K562 (cell line): Measurements from ENCODE around the gene SLC2A6. TPM values are rescaled to one million over a fixed set of nuclear protein-coding genes. Genes with fewer than 3 reads are reported as not detected.

Experiments used
- CSDE1 ChIP-seq, 2 experiments: fragments of 450-650 bp; IDR thresholded peaks; 2 replicates each; pipeline ENCODE4 v1.6.1; 2016; ENCODE audit warnings: mild to moderate bottlenecking in 1 of 2
- ESRRB ChIP-seq: fragments of 250-450 bp; sonication (Bioruptor Pico); IDR thresholded peaks from 2 replicates; pipeline ENCODE4 v1.5.0; 2020; ENCODE audit warnings: mild to moderate bottlenecking, moderate library complexity, borderline replicate concordance
- FOSL1 ChIP-seq: fragments of 200-800 bp; sonication (Bioruptor generic); conservative IDR thresholded peaks from 2 replicates; pipeline ENCODE4 v1.6.1; 2016; ENCODE audit warnings: missing genetic modification characterization, missing compliant biosample characterization
- MEF2D ChIP-seq: conservative IDR thresholded peaks from 2 replicates; pipeline ENCODE4 v1.6.1; 2016; ENCODE audit warnings: low read depth, missing genetic modification characterization, missing compliant biosample characterization
- MIER1 ChIP-seq: fragments of 450-650 bp; IDR thresholded peaks from 2 replicates; pipeline ENCODE4 v1.6.1; 2016; ENCODE audit warnings: antibody characterized with exemption, mild to moderate bottlenecking, low read depth
- NCOA6 ChIP-seq: fragments of 450-650 bp; IDR thresholded peaks from 2 replicates; pipeline ENCODE4 v1.6.1; 2017; ENCODE audit warnings: mild to moderate bottlenecking
- NFIC ChIP-seq: fragments of 450-650 bp; IDR thresholded peaks from 2 replicates; pipeline ENCODE4 v1.6.1; 2017; ENCODE audit warnings: mild to moderate bottlenecking, inconsistent platforms
- NR2F6 ChIP-seq: fragments of 450-650 bp; formaldehyde crosslinking; IDR thresholded peaks from 2 replicates; pipeline ENCODE4 v1.4.0; 2020; ENCODE audit warnings: mild to moderate bottlenecking
- POLR2G ChIP-seq: fragments of 200-400 bp; formaldehyde crosslinking; IDR thresholded peaks from 2 replicates; pipeline ENCODE4 v1.6.1; 2017; ENCODE audit warnings: low read depth, mild to moderate bottlenecking, antibody characterized with exemption, low read length, moderate library complexity
- PTTG1 ChIP-seq: fragments of 450-650 bp; IDR thresholded peaks from 2 replicates; pipeline ENCODE4 v1.6.1; 2016; ENCODE audit warnings: low read depth, mild to moderate bottlenecking, missing genetic modification characterization, missing compliant biosample characterization
- PURB ChIP-seq: sonication (generic); formaldehyde crosslinking; IDR thresholded peaks from 2 replicates; pipeline ENCODE4 v1.9.0; 2021; ENCODE audit warnings: low read depth, mild to moderate bottlenecking, missing genetic modification reagents
- SAFB ChIP-seq: fragments of 200-400 bp; formaldehyde crosslinking; IDR thresholded peaks from 2 replicates; pipeline ENCODE4 v1.6.1; 2017; ENCODE audit warnings: low read depth, low read length, borderline replicate concordance
- SP1 ChIP-seq: sonication (generic); formaldehyde crosslinking; IDR thresholded peaks from 2 replicates; pipeline ENCODE4 v1.8.1; 2022; ENCODE audit warnings: mild to moderate bottlenecking, missing genetic modification reagents
- TAF9B ChIP-seq: fragments of 450-650 bp; IDR thresholded peaks from 2 replicates; pipeline ENCODE4 v1.6.1; 2018; ENCODE audit warnings: mild to moderate bottlenecking; ENCODE audit not compliant: partially characterized antibody
- USF2 ChIP-seq: sonication (generic); formaldehyde crosslinking; IDR thresholded peaks from 2 replicates; pipeline ENCODE4 v1.5.0; 2020; ENCODE audit warnings: missing genetic modification reagents
- ZBTB34 ChIP-seq: fragments of 250-450 bp; sonication (Bioruptor Pico); IDR thresholded peaks from 2 replicates; pipeline ENCODE4 v1.8.0; 2021; ENCODE audit warnings: mild to moderate bottlenecking, moderate library complexity
- ZFP36 ChIP-seq: fragments of 150-350 bp; IDR thresholded peaks from 2 replicates; pipeline ENCODE4 v1.6.1; 2018; ENCODE audit warnings: low read length, low read depth; ENCODE audit not compliant: partially characterized antibody
- ZFX ChIP-seq: sonication (generic); formaldehyde crosslinking; IDR thresholded peaks from 2 replicates; pipeline ENCODE4 v1.8.0; 2022; ENCODE audit warnings: mild to moderate bottlenecking, missing genetic modification reagents, moderate library complexity
- ZNF583 ChIP-seq: fragments of 250-450 bp; sonication (Bioruptor Pico); IDR thresholded peaks from 2 replicates; pipeline ENCODE4 v1.4.0; 2020
- polyA plus RNA-seq, 8 experiments: library from polyadenylated mRNA; depleted of rRNA in 4 of 8; stranded (reverse) in 5 of 8; unstranded in 3 of 8; fragments of >200 nt; fragmentation: Nextera tagmentation in 2 of 8; fragmentation: Illumina TruSeq in 1 of 8; extraction: Ambion mirVana in 2 of 8; extraction: Trizol in 1 of 8; gene quantifications; 2 replicates each; pipeline versions ENCODE4 v1.2.1 to v1.2.3, GENCODE V29; 2011 to 2014; ENCODE audit warnings: inconsistent platforms in 1 of 8, missing spikeins in 1 of 8
- total RNA-seq, 7 experiments: library from RNA; depleted of rRNA in 6 of 7; stranded (reverse); fragments of >200 nt in 6 of 7; fragmentation: Illumina TruSeq in 2 of 7; extraction: Trizol in 2 of 7; gene quantifications; 2 replicates each; pipeline versions ENCODE4 v1.2.1 to v1.2.3, GENCODE V29; 2011 to 2021; ENCODE audit warnings: low replicate concordance in 1 of 7
- TF ChIP-seq, protein P1 (sequence below), 2 experiments: IDR thresholded peaks; 2 replicates each; pipeline ENCODE4 v1.6.1; 2011; ENCODE audit warnings: borderline replicate concordance in 1 of 2, control low read depth in 1 of 2, low read depth in 1 of 2, low read length in 1 of 2, mild to moderate bottlenecking in 1 of 2, mixed read lengths in 1 of 2, moderate library complexity in 1 of 2; ENCODE audit not compliant: insufficient read depth in 1 of 2, insufficient read length in 1 of 2, poor library complexity in 1 of 2, severe bottlenecking in 1 of 2; ENCODE audit errors: extremely low read depth in 1 of 2
- TF ChIP-seq, protein P2 (sequence below): sonication (generic); formaldehyde crosslinking; IDR thresholded peaks from 2 replicates; pipeline ENCODE4 v1.8.1; 2023; ENCODE audit warnings: mild to moderate bottlenecking, missing genetic modification reagents
- TF ChIP-seq, protein P3 (sequence below): fragments of 250-450 bp; sonication (Bioruptor Pico); IDR thresholded peaks from 2 replicates; pipeline ENCODE4 v1.8.0; 2022; ENCODE audit warnings: moderate library complexity, mild to moderate bottlenecking, inconsistent platforms

The SLC2A6 gene
- total and polyA plus RNA-seq, 9 of the 15 experiments (the other 6 are each of a cell fraction or from before 2014, with no cell fraction given) = 0.04 to 0.38 (median 0.09) TPM; not detected in 3

DNA sequence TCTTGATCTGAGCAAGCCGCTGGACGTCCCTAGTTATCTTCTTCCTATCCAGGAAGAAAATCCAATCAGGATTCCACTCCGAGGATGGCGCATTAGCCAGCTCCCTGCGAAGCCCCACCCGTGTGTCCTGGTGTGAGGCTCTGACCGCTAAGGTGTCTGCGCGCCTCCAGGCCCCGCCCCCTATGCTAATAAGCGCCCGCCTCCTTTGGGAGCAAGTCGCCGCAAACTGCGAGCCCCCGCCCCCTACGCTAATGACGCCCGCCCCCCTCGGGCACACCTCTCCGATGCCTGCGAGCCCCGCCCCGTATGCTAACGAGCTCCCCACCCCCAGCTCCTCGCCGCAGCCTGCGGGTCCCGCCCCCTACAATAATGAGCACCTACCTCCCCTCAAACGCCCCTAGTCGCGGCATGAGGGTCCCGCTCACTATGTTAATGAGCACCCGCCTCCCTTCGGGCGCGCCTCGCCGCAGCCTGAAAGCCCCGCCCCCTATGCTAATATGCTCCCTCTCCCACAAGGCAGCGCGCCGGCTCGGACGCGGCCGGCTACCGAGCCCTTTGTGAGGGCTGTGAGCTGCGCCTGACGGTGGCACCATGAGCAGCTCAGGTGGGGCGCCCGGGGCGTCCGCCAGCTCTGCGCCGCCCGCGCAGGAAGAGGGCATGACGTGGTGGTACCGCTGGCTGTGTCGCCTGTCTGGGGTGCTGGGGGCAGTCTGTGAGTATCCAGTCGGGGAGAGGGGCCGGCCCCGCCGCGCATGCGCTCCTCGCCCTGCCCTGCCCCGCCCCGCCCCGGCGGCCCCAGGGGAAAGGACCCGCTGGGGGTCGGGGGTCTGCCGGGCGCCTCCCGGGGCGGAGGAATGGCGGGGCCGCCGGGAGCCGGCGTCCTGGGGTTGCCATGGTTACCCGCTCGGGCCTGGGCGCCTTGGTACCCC, 19.2 kb downstream of the SLC2A6 start, which contains the start of gene CACFD1 (continued):
- peak; percentile 78 for TF ChIP-seq POLR2G
- peak; percentile 44 for TF ChIP-seq NFIC
- TF ChIP-seq ZNF583 (CRISPR knock-in tag) = 0 out of 2 replicates have a peak, but pooled peaks have one; percentile 44
- TF ChIP-seq, protein P1, sequence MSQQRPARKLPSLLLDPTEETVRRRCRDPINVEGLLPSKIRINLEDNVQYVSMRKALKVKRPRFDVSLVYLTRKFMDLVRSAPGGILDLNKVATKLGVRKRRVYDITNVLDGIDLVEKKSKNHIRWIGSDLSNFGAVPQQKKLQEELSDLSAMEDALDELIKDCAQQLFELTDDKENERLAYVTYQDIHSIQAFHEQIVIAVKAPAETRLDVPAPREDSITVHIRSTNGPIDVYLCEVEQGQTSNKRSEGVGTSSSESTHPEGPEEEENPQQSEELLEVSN (IDR thresholded peaks at IDR 0.05; ENCODE audit: borderline replicate concordance in 1 of 2, extremely low read depth in 1 of 2, insufficient read depth in 1 of 2, insufficient read length in 1 of 2, low read depth in 1 of 2, low read length in 1 of 2, poor library complexity in 1 of 2, severe bottlenecking in 1 of 2) = peak in 1 of 2 experiments; percentile 23
- peak; percentile 81 for TF ChIP-seq SP1 (CRISPR knock-in tag)
- TF ChIP-seq FOSL1 = no peak
- no peak for TF ChIP-seq SAFB
- TF ChIP-seq USF2 = no peak
- no peak for TF ChIP-seq ESRRB
- no peak for TF ChIP-seq PURB (CRISPR knock-in tag)
- no peak for TF ChIP-seq MIER1
- no peak for TF ChIP-seq PTTG1
- no peak for TF ChIP-seq TAF9B
- no peak for TF ChIP-seq MEF2D (tag)
- no peak for TF ChIP-seq ZFP36
- no peak for TF ChIP-seq ZBTB34 (CRISPR knock-in tag)
- peak; percentile 37 for TF ChIP-seq ZFX (CRISPR knock-in tag)
- TF ChIP-seq NR2F6 (CRISPR knock-in tag) = no peak
- no peak for TF ChIP-seq CSDE1 (IDR thresholded peaks at IDR 0.05)
- peak; percentile 74; the same call in 1 of the 2 replicates for TF ChIP-seq NCOA6
- TF ChIP-seq, protein P2, sequence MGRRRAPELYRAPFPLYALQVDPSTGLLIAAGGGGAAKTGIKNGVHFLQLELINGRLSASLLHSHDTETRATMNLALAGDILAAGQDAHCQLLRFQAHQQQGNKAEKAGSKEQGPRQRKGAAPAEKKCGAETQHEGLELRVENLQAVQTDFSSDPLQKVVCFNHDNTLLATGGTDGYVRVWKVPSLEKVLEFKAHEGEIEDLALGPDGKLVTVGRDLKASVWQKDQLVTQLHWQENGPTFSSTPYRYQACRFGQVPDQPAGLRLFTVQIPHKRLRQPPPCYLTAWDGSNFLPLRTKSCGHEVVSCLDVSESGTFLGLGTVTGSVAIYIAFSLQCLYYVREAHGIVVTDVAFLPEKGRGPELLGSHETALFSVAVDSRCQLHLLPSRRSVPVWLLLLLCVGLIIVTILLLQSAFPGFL (CRISPR knock-in tag) = no peak
- TF ChIP-seq, protein P3, sequence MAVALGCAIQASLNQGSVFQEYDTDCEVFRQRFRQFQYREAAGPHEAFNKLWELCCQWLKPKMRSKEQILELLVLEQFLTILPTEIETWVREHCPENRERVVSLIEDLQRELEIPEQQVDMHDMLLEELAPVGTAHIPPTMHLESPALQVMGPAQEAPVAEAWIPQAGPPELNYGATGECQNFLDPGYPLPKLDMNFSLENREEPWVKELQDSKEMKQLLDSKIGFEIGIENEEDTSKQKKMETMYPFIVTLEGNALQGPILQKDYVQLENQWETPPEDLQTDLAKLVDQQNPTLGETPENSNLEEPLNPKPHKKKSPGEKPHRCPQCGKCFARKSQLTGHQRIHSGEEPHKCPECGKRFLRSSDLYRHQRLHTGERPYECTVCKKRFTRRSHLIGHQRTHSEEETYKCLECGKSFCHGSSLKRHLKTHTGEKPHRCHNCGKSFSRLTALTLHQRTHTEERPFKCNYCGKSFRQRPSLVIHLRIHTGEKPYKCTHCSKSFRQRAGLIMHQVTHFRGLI (CRISPR knock-in tag) = no peak
